Prostate gland (tissue), 2 donors: ENCODE measurements around the gene IL1RAPL1.

Experiments used
- POLR2AphosphoS5 ChIP-seq: sonication (generic); formaldehyde crosslinking; IDR thresholded peaks from one replicate; pipeline ENCODE4 v1.6.1; 2017; ENCODE audit warnings: antibody characterized with exemption
- TF ChIP-seq, protein P1 (sequence below), 4 experiments: fragments of 200-600 bp in 2 of 4; fragments of 450-650 bp in 2 of 4; sonication (generic) in 2 of 4; IDR thresholded peaks; 1 replicate in 3 of 4; 2 replicates in 1 of 4; pipeline ENCODE4 v1.5.1; 2016 to 2019; ENCODE audit warnings: antibody characterized with exemption in 4 of 4, mild to moderate bottlenecking in 2 of 4, moderate library complexity in 2 of 4

DNA sequence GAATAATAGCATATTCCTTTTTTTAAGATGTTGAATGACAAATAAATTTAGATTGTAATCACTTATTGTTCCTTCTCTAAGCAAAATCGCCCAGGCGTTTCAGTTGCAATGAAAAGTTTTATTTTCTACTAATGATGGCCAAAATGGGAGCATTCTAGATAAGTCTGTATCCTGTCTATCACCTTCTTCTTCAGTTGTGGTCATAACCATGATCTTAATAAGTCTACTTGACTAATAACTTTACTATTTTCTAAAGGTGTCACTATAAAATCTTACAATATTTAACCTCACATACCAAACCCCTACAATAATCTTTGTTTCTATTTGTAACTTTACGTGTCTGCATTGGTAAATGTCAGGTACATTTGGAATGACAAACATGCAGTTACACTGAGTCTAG lies 904.4 kb downstream of the IL1RAPL1 start:
- TF ChIP-seq, protein P1, sequence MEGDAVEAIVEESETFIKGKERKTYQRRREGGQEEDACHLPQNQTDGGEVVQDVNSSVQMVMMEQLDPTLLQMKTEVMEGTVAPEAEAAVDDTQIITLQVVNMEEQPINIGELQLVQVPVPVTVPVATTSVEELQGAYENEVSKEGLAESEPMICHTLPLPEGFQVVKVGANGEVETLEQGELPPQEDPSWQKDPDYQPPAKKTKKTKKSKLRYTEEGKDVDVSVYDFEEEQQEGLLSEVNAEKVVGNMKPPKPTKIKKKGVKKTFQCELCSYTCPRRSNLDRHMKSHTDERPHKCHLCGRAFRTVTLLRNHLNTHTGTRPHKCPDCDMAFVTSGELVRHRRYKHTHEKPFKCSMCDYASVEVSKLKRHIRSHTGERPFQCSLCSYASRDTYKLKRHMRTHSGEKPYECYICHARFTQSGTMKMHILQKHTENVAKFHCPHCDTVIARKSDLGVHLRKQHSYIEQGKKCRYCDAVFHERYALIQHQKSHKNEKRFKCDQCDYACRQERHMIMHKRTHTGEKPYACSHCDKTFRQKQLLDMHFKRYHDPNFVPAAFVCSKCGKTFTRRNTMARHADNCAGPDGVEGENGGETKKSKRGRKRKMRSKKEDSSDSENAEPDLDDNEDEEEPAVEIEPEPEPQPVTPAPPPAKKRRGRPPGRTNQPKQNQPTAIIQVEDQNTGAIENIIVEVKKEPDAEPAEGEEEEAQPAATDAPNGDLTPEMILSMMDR (IDR thresholded peaks at IDR 0.05) = no peak
- TF ChIP-seq POLR2AphosphoS5 = no peak
